ENCODE measurements around the gene TMEM255B. TPM values are rescaled to one million over a fixed set of nuclear protein-coding genes. Genes with fewer than 3 reads are reported as not detected.

TMEM255B gene
- polyA plus RNA-seq, 3 donors, result 5.1 to 7.5 (median 5.9) TPM

DNA sequence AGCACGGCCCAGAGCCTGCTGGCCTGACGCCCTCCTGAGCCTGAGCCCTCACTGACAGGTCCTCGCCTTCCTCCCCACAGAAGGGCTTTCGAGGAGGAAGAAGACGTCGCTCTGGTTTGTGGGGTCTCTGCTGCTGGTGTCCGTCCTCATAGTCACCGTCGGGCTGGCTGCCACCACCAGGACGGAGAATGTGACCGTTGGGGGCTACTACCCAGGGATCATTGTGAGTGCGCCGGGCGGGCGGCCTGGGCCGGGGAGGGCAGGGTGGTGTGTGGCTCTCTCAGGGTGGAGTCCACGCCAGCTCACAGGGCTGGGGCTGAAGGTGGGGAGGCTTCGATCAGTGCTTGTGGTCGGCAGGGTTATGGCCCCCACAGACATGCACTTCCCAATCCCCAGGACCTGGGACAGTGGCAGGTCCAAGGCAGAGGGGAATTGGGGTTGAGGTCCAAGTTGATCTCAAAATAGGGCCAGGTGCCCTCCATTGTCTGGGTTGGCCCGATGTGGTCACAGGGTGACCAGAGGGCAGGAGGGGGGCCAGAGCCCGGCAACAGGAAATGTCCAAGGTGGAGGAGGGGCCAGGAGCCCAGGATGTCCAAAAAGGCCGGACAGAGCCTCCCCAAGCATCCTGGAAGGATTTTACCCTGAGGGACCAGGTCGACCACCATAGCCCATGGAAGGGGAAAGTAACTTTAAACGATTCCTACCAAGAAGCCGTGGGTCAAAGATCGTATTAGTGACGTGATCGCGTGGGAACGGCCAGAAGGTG is 7.2 kb downstream of the TMEM255B start:
- WGBS (ENCODE audit: insufficient coverage), result 90% methylated on average over 25 of the region's 30 CpGs
- Histone ChIP-seq H3K79me2 (ENCODE audit: insufficient read depth, low read length) (no peaks in the 10 kb centered on the region), H3K9me3 (replicated peaks in 1 of 2; ENCODE audit: control insufficient read depth in 1 of 2, insufficient read depth in 1 of 2, low read length in 2 of 2) (peaks cover 10 to 17% of the 10 kb centered on the region in 2 donors), H3K4me3 (replicated peaks in 1 of 3; ENCODE audit: low read depth in 2 of 3, low read length in 3 of 3) (no peak overlapping the region), H3K36me3 (replicated peaks in 1 of 2; ENCODE audit: control insufficient read depth in 1 of 2, insufficient read depth in 2 of 2, low read length in 2 of 2) (no peaks in the 10 kb centered on the region), H3K4me1 (ENCODE audit: control insufficient read depth in 1 of 2, insufficient read depth in 2 of 2, low read length in 2 of 2) (no peaks in the 10 kb centered on the region), H2AFZ (ENCODE audit: insufficient read depth, low read depth, low read length, poor library complexity, severe bottlenecking) (no peak overlapping the region), H4K20me1 (ENCODE audit: insufficient read depth, low read length) (no peaks in the 10 kb centered on the region), H3K27me3 (ENCODE audit: control insufficient read depth in 2 of 2, insufficient read depth in 2 of 2, low read length in 2 of 2) (peaks cover 8 to 13% of the 10 kb centered on the region in 2 donors), H3K27ac (ENCODE audit: low read depth in 1 of 2, low read length in 2 of 2) (no peak overlapping the region), H3K9ac (ENCODE audit: insufficient read depth, low read length, poor library complexity, severe bottlenecking) (no peak overlapping the region), H3K4me2 (replicated peaks; ENCODE audit: extremely low read depth, low read length, poor library complexity, severe bottlenecking) (no peak overlapping the region)
- Mint-ChIP-seq H3K27me3 (ENCODE audit: low read depth in 3 of 3) (peaks cover 17 to 33% (median 27%) of the 10 kb centered on the region in 3 donors), H3K4me1 (no peaks in the 10 kb centered on the region), H3K9me3 (peaks cover 6 to 18% (median 12%) of the 10 kb centered on the region in 7 donors), H3K4me3 (no peak overlapping the region), H3K36me3 (peaks cover 0 to 6% of the 10 kb centered on the region in 2 donors), H3K27ac (no peak overlapping the region)
- intact Hi-C loops (cut with micrococcal nuclease), result no loop called here
- TF ChIP-seq, protein P1, sequence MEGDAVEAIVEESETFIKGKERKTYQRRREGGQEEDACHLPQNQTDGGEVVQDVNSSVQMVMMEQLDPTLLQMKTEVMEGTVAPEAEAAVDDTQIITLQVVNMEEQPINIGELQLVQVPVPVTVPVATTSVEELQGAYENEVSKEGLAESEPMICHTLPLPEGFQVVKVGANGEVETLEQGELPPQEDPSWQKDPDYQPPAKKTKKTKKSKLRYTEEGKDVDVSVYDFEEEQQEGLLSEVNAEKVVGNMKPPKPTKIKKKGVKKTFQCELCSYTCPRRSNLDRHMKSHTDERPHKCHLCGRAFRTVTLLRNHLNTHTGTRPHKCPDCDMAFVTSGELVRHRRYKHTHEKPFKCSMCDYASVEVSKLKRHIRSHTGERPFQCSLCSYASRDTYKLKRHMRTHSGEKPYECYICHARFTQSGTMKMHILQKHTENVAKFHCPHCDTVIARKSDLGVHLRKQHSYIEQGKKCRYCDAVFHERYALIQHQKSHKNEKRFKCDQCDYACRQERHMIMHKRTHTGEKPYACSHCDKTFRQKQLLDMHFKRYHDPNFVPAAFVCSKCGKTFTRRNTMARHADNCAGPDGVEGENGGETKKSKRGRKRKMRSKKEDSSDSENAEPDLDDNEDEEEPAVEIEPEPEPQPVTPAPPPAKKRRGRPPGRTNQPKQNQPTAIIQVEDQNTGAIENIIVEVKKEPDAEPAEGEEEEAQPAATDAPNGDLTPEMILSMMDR (IDR thresholded peaks at IDR 0.05), result no peak
- DNase-seq, result no peak

- no peak overlapping the region for H3K27ac Mint-ChIP-seq
Observed at GRCh38 chr13:113767366-113767765, 8.3 kb downstream of the TMEM255B start.

More at GRCh38 chr13:113767366-113767765, 8.3 kb downstream of the TMEM255B start:
- Histone ChIP-seq H3K27ac (ENCODE audit: low read depth in 1 of 2, low read length in 2 of 2) (no peak overlapping the region), H3K79me2 (ENCODE audit: insufficient read depth, low read length) (no peaks in the 10 kb centered on the region), H3K4me2 (replicated peaks; ENCODE audit: extremely low read depth, low read length, poor library complexity, severe bottlenecking) (no peak overlapping the region), H3K36me3 (replicated peaks in 1 of 2; ENCODE audit: control insufficient read depth in 1 of 2, insufficient read depth in 2 of 2, low read length in 2 of 2) (no peaks in the 10 kb centered on the region), H2AFZ (ENCODE audit: insufficient read depth, low read depth, low read length, poor library complexity, severe bottlenecking) (no peak overlapping the region), H3K27me3 (ENCODE audit: control insufficient read depth in 2 of 2, insufficient read depth in 2 of 2, low read length in 2 of 2) (peaks cover 2 to 4% of the 10 kb centered on the region in 2 donors), H3K4me3 (replicated peaks in 1 of 3; ENCODE audit: low read depth in 2 of 3, low read length in 3 of 3) (no peak overlapping the region), H3K9me3 (replicated peaks in 1 of 2; ENCODE audit: control insufficient read depth in 1 of 2, insufficient read depth in 1 of 2, low read length in 2 of 2) (peaks cover 6 to 24% of the 10 kb centered on the region in 2 donors), H4K20me1 (ENCODE audit: insufficient read depth, low read length) (no peaks in the 10 kb centered on the region), H3K9ac (ENCODE audit: insufficient read depth, low read length, poor library complexity, severe bottlenecking) (no peak overlapping the region), H3K4me1 (ENCODE audit: control insufficient read depth in 1 of 2, insufficient read depth in 2 of 2, low read length in 2 of 2) (peaks cover 2 to 8% of the 10 kb centered on the region in 2 donors)
- H3K27me3 Mint-ChIP-seq (ENCODE audit: low read depth in 3 of 3), result peaks cover 12 to 22% (median 16%) of the 10 kb centered on the region in 3 donors
- H3K36me3 Mint-ChIP-seq, result peaks cover 0 to 6% of the 10 kb centered on the region in 2 donors
- peaks cover 7% of the 10 kb centered on the region for H3K4me1 Mint-ChIP-seq
- H3K9me3 Mint-ChIP-seq, result peaks cover 8 to 26% (median 16%) of the 10 kb centered on the region in 7 donors
- WGBS (ENCODE audit: insufficient coverage), result 75% methylated on average over 1 of the region's 2 CpGs
- intact Hi-C loops (cut with micrococcal nuclease), result no loop called here
- no peak overlapping the region for H3K4me3 Mint-ChIP-seq
- TF ChIP-seq, protein P1 (IDR thresholded peaks at IDR 0.05), result no peak
- DNase-seq, result no peak

Data from CD14-positive monocyte (primary cell).